OCI-LY7 (cell line): ENCODE results near the gene HOXB3. TPM values are rescaled to one million over a fixed set of nuclear protein-coding genes. Genes with fewer than 3 reads are reported as not detected.

Experiments used
- Bru-seq: library from RNA; stranded (reverse); fragments of 400-500 nt; gene quantifications from one replicate; lab custom pipeline; 2021; lab: Mats Ljungman, UMichigan
- BruChase-seq, 2 experiments: library from RNA; stranded (reverse); fragments of 400-500 nt; gene quantifications; one replicate each; lab custom pipeline; 2021; lab: Mats Ljungman, UMichigan
- BruUV-seq: library from RNA; stranded (reverse); fragments of 400-500 nt; replicated peaks from 2 replicates; lab custom pipeline; 2021; lab: Mats Ljungman, UMichigan
- CTCF ChIA-PET: fragments of 300-600 bp; sonication (Branson Sonifier 250); formaldehyde crosslinking; loops from one replicate; lab custom pipeline; 2022; ENCODE audit warnings: antibody characterized with exemption; ENCODE audit not compliant: unreplicated experiment; lab: Charles Lee
- POLR2A ChIA-PET: fragments of 300-600 bp; sonication (Branson Sonifier 250); formaldehyde crosslinking; loops from one replicate; lab custom pipeline; 2022; ENCODE audit warnings: antibody characterized with exemption; lab: Charles Lee
- DNase-seq: peaks from one replicate; pipeline ENCODE4 v3.0.0-alpha.2; 2015; ENCODE audit warnings: low spot score
- H2AFZ ChIP-seq: fragments of 200-600 bp; sonication (generic), shearing (Covaris generic); 2 replicates; pipeline ENCODE4 v1.6.1; 2014; ENCODE audit warnings: mild to moderate bottlenecking, antibody characterized with exemption, low read length, moderate library complexity
- H3K27ac ChIP-seq: fragments of 200-600 bp; sonication (generic); 2 replicates; pipeline ENCODE4 v1.5.1; 2014; ENCODE audit warnings: mixed run types, low read depth, mild to moderate bottlenecking, moderate library complexity, low read length, inconsistent platforms; ENCODE audit not compliant: poor library complexity, severe bottlenecking
- H3K36me3 ChIP-seq: fragments of 200-600 bp; sonication (generic); 2 replicates; pipeline ENCODE4 v1.6.1; 2014; ENCODE audit warnings: mild to moderate bottlenecking, antibody characterized with exemption, low read length, moderate library complexity, mixed read lengths; ENCODE audit not compliant: insufficient read depth
- H3K4me1 ChIP-seq: fragments of 200-600 bp; sonication (generic); 2 replicates; pipeline ENCODE4 v1.5.1; 2014; ENCODE audit warnings: mild to moderate bottlenecking, low read length; ENCODE audit not compliant: insufficient read depth, poor library complexity, severe bottlenecking
- H3K4me2 ChIP-seq: fragments of 200-600 bp; sonication (generic); 2 replicates; pipeline ENCODE4 v1.6.1; 2014; ENCODE audit warnings: mild to moderate bottlenecking, low read length
- H3K4me3 ChIP-seq: fragments of 200-600 bp; sonication (generic); 2 replicates; pipeline ENCODE4 v1.5.1; 2014; ENCODE audit warnings: mild to moderate bottlenecking, low read depth, low read length; ENCODE audit not compliant: poor library complexity, severe bottlenecking
- H3K79me2 ChIP-seq: fragments of 200-600 bp; sonication (generic); 2 replicates; pipeline ENCODE4 v1.6.1; 2016; ENCODE audit warnings: low read depth, mild to moderate bottlenecking, low read length, moderate library complexity, mixed read lengths; ENCODE audit not compliant: insufficient read depth
- H3K9me2 ChIP-seq: fragments of 200-600 bp; sonication (generic); 2 replicates; pipeline ENCODE4 v1.6.1; 2016; ENCODE audit warnings: mild to moderate bottlenecking, low read length, mixed read lengths; ENCODE audit not compliant: insufficient read depth
- H3K9me3 ChIP-seq: fragments of 200-600 bp; sonication (generic); 2 replicates; pipeline ENCODE4 v1.6.1; 2014; ENCODE audit warnings: mild to moderate bottlenecking, mixed run types, low read length, mixed read lengths
- H4K20me1 ChIP-seq: fragments of 200-600 bp; sonication (generic); 2 replicates; pipeline ENCODE4 v1.6.1; 2014; ENCODE audit warnings: mild to moderate bottlenecking, antibody characterized with exemption, low read length, moderate library complexity, mixed read lengths; ENCODE audit not compliant: insufficient read depth
- CTCF ChIP-seq: fragments of 200-600 bp; sonication (generic); conservative IDR thresholded peaks from 2 replicates; pipeline ENCODE4 v1.5.1; 2014; ENCODE audit warnings: mild to moderate bottlenecking, antibody characterized with exemption, low read length, moderate library complexity, mixed read lengths
- EZH2phosphoT487 ChIP-seq: fragments of 200-600 bp; sonication (generic); IDR thresholded peaks from 2 replicates; pipeline ENCODE4 v1.6.1; 2018; ENCODE audit warnings: low read depth, borderline replicate concordance, mild to moderate bottlenecking, mixed run types, antibody characterized with exemption, low read length, moderate library complexity, mixed read lengths
- intact Hi-C: fragments of 100-400 bp; cut with micrococcal nuclease; formaldehyde crosslinking; loops from one replicate; pipeline ENCODE4 v1.10.0; 2022; ENCODE audit not compliant: unreplicated experiment
- long read RNA-seq: library from polyadenylated mRNA; stranded (forward); transcript quantifications from one replicate; pipeline ENCODE4 v2.0.0, GENCODE V29; 2022
- total RNA-seq, 2 experiments: library from RNA; depleted of rRNA in 1 of 2; stranded (reverse); fragments of >200 nt in 1 of 2; shearing (Covaris generic) in 1 of 2; gene quantifications; 2 replicates each; pipeline ENCODE4 v1.2.3, GENCODE V29; 2014 to 2022

The HOXB3 gene
- total RNA-seq (2014; rRNA removed; shearing (Covaris generic)) (7.7 and 14.0 TPM in 2 replicates), total RNA-seq (2022) (13.0 and 14.6 TPM in 2 replicates), Bru-seq, nascent RNA (percentile 47 among the genes with signal in this experiment), BruChase-seq, experiment 1, labeled RNA remaining after a 6-hour chase (percentile 57 among the genes with signal in this experiment), BruChase-seq, experiment 2, labeled RNA remaining after a 2-hour chase (percentile 60 among the genes with signal in this experiment)
- long read RNA-seq, full-length matches to known transcripts = 1 of 3 reads
- long read RNA-seq, partial matches to known transcripts = 1 of 3 reads
- long read RNA-seq, other reads (novel, unspliced or antisense) = 1 of 3 reads

GRCh38 chr17:48589831-48590606, at the start of gene HOXB3:
Gene HOXB3, minus strand, starts transcription at chr17:48590241. Its CDS starts 37,767 bp downstream, at chr17:48552474.
- Histone ChIP-seq H3K4me2 (no peak within 1 kb of the TSS), H3K4me3 (no peak within 1 kb of the TSS), H3K27ac (no peak within 1 kb of the TSS), H2AFZ (no peak within 1 kb of the TSS), H3K79me2 (no peaks in the 10 kb centered on the region), H3K36me3 (no peaks in the 10 kb centered on the region), H3K4me1 (peaks cover 29% of the 10 kb centered on the region), H3K9me3 (no peaks in the 10 kb centered on the region), H4K20me1 (no peaks in the 10 kb centered on the region), H3K9me2 (no peaks in the 10 kb centered on the region)
- TF ChIP-seq CTCF = no peak
- no peak for TF ChIP-seq EZH2phosphoT487
- no TSS peak for BruUV-seq
- ChIA-PET CTCF (no interaction called here), POLR2A (no interaction called here)
- intact Hi-C loops = loop anchor here (10.0 kb wide), 1 partner anchor 325 kb away; no protein-coding TSS in a partner anchor
- DNase-seq = no peak

GRCh38 chr17:48639136-48639535, 49.1 kb upstream of the HOXB3 start:
- H3K9me3 ChIP-seq = no peaks in the 10 kb centered on the region
- H3K27ac ChIP-seq = no peak overlapping the region
- no peak for DNase-seq
- CTCF ChIA-PET = no interaction called here
- TF ChIP-seq EZH2phosphoT487 (no peak), CTCF (no peak)
- intact Hi-C loops = no loop called here
- no peaks in the 10 kb centered on the region for H3K4me1 ChIP-seq
- no peaks in the 10 kb centered on the region for H3K79me2 ChIP-seq
- H4K20me1 ChIP-seq = no peaks in the 10 kb centered on the region
- no TSS peak for BruUV-seq
- no peak overlapping the region for H3K4me2 ChIP-seq
- POLR2A ChIA-PET = interaction anchor here (0.5 to 0.6 kb wide), 2 partner anchors 265 to 416 kb away, joined by 3 to 5 read pairs; no protein-coding TSS in a partner anchor
- no peak overlapping the region for H3K4me3 ChIP-seq
- H3K36me3 ChIP-seq = no peaks in the 10 kb centered on the region
- no peaks in the 10 kb centered on the region for H3K9me2 ChIP-seq
- no peak overlapping the region for H2AFZ ChIP-seq
